Right lobe of liver (tissue), 4 donors: ENCODE data around the gene MMP17.

Source experiments
- POLR2A ChIP-seq: fragments of 450-650 bp; IDR thresholded peaks from one replicate; pipeline ENCODE4 v1.6.1; 2017; ENCODE audit warnings: antibody characterized with exemption, mild to moderate bottlenecking
- TF ChIP-seq, protein P1 (sequence below), 4 donors: fragments of 200-600 bp in 3 of 4; fragments of 450-650 bp in 1 of 4; IDR thresholded peaks; one replicate each; pipeline versions ENCODE4 v1.5.1 to v1.8.0; 2016 to 2022; ENCODE audit warnings: antibody characterized with exemption in 4 of 4, mild to moderate bottlenecking in 2 of 4
- donor health status: DM: no; HTN: no; CAD: no.
- donor health status: DM: no; HTN: no; CAD: no.
- donor health status: DM: no; HTN: yes; CAD: no.

DNA sequence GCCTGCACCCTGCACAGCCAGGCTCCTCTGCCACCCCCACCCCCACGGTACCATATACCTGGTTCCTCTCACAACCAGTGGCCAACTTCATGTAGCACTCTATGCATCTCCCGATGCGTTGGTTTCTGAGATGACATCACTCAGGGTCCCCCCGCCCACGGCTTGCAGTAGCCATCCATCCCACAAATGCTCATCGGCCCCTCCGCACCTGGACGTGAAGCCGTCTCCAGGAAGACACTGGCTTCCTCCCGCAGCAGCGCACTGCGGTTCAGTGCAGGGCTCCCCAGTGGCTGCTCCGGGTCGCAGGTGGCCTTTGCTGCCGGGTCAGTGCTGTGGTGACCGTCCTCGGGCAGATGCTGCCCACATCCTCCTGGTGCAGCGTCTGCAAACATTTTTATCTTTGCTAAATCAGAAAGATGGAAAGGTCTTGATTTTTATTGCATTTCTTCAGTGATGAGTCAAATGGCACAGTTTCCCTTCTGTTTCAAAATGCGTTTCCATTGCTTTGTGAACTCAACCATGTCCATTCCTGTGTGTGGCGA is 27.5 kb upstream of the MMP17 start:
- TF ChIP-seq, protein P1, sequence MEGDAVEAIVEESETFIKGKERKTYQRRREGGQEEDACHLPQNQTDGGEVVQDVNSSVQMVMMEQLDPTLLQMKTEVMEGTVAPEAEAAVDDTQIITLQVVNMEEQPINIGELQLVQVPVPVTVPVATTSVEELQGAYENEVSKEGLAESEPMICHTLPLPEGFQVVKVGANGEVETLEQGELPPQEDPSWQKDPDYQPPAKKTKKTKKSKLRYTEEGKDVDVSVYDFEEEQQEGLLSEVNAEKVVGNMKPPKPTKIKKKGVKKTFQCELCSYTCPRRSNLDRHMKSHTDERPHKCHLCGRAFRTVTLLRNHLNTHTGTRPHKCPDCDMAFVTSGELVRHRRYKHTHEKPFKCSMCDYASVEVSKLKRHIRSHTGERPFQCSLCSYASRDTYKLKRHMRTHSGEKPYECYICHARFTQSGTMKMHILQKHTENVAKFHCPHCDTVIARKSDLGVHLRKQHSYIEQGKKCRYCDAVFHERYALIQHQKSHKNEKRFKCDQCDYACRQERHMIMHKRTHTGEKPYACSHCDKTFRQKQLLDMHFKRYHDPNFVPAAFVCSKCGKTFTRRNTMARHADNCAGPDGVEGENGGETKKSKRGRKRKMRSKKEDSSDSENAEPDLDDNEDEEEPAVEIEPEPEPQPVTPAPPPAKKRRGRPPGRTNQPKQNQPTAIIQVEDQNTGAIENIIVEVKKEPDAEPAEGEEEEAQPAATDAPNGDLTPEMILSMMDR (IDR thresholded peaks at IDR 0.05): no peak
- TF ChIP-seq POLR2A: no peak
